Activated CD4-positive, alpha-beta T cell treated with anti-CD3 and anti-CD28 coated beads for 36 hours (primary cell): ENCODE measurements around the gene CCN5. TPM values are rescaled to one million over a fixed set of nuclear protein-coding genes. Genes with fewer than 3 reads are reported as not detected.
A peak's percentile ranks its signal among the peaks of the same experiment; 100 is the strongest.
"Not testable (repeated sequence)": the region's sequence is repeated elsewhere in the genome, so short reads cannot be mapped to it uniquely, and the experiment has no call there.

Source experiments
- ATAC-seq: fragments of 200-7000 bp; cut with Tn5 transposase; one replicate; pipeline ENCODE4 v1.10.0; 2021; ENCODE audit warnings: mild to moderate bottlenecking, moderate library complexity
- CTCF ChIA-PET: fragments of 350-600 bp; sonication (Branson Sonifier 250); formaldehyde crosslinking; loops from one replicate; lab custom pipeline; 2021; ENCODE audit warnings: antibody characterized with exemption; lab: Charles Lee
- POLR2A ChIA-PET: fragments of 350-600 bp; sonication (Branson Sonifier 250); formaldehyde crosslinking; loops from one replicate; lab custom pipeline; 2021; ENCODE audit warnings: antibody characterized with exemption, inconsistent platforms; lab: Charles Lee
- DNase-seq: peaks from one replicate; pipeline ENCODE4 v3.0.0-alpha.2; 2020
- H3K27ac Mint-ChIP-seq: one replicate; pipeline ENCODE4 v1.8.0; 2021; ENCODE audit warnings: mixed read lengths
- H3K27me3 Mint-ChIP-seq: one replicate; pipeline ENCODE4 v1.8.0; 2021; ENCODE audit warnings: mixed read lengths
- H3K36me3 Mint-ChIP-seq: one replicate; pipeline ENCODE4 v1.8.0; 2021; ENCODE audit warnings: low read depth, mixed read lengths
- H3K4me1 Mint-ChIP-seq: one replicate; pipeline ENCODE4 v1.8.0; 2021; ENCODE audit warnings: mixed read lengths
- H3K4me3 Mint-ChIP-seq: one replicate; pipeline ENCODE4 v1.8.0; 2021; ENCODE audit warnings: mild to moderate bottlenecking, moderate library complexity, mixed read lengths
- H3K9me3 Mint-ChIP-seq: one replicate; pipeline ENCODE4 v1.8.0; 2021; ENCODE audit warnings: low read depth, mixed read lengths
- intact Hi-C, 2 experiments: fragments of 100-400 bp; cut with DNase I in 1 of 2; cut with micrococcal nuclease in 1 of 2; formaldehyde crosslinking; loops; one replicate each; pipeline versions ENCODE4 v1.14.2 to v1.15.1; 2022 to 2024; cut with DNase I, micrococcal nuclease
- total RNA-seq, 2 experiments: library from RNA; stranded (reverse); gene quantifications; one replicate each; pipeline ENCODE4 v1.2.3, GENCODE V29; 2021

The CCN5 gene, protein sequence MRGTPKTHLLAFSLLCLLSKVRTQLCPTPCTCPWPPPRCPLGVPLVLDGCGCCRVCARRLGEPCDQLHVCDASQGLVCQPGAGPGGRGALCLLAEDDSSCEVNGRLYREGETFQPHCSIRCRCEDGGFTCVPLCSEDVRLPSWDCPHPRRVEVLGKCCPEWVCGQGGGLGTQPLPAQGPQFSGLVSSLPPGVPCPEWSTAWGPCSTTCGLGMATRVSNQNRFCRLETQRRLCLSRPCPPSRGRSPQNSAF
- total RNA-seq, result not detected

DNA sequence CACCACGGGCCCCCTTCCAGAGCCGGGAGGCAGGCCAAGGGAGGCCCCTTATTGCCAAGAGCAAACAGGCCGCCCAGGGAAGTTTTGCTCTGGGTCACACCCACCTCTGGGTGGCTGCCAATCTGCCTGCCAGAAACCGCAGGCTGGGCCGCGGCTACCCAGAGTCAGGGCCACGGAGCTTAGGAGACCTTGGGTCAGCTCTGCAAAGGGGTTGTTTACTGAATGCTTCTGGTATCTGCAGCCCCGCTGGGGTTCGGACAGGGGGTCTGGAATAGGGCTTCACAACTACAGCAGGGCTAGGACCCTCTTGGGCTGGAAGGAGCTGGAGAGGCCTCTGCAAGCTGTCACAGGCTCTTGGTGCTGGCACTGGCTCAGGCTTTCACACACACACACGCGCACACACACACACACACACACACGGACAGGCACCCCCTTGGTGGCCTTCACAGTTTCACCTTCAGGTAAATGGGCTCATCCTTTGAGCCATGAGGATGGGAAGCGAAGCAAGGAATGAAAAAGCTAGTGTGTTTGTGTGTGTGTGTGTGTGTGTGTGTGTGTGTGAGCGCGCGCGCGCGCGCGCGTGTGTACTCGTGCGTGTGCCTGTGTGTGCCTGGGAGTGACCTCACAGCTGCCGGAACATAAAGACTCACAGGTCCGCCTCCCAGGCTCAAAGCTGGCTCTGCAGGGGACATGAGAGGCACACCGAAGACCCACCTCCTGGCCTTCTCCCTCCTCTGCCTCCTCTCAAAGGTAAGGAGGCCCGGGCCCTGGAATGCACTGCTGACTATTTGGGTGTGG is at the start of gene CCN5:
Gene CCN5 (plus strand): TSS at position 669 of the 798 bp plus-strand sequence. CDS start 22 bp downstream, at position 691.
- H3K36me3 Mint-ChIP-seq, result no peaks in the 10 kb centered on the region
- CTCF ChIA-PET, result no interaction called here
- no peak within 1 kb of the TSS for H3K4me3 Mint-ChIP-seq
- no peaks in the 10 kb centered on the region for H3K9me3 Mint-ChIP-seq
- ATAC-seq, result no peak
- no peak within 1 kb of the TSS for H3K27ac Mint-ChIP-seq
- POLR2A ChIA-PET, result interaction anchor here (0.7 kb wide), 1 partner anchor 1236 kb away, joined by 5 read pairs; no protein-coding TSS in a partner anchor
- intact Hi-C loops, result no loop called here
- no peak for DNase-seq
- no peaks in the 10 kb centered on the region for H3K27me3 Mint-ChIP-seq
- no peaks in the 10 kb centered on the region for H3K4me1 Mint-ChIP-seq

DNA sequence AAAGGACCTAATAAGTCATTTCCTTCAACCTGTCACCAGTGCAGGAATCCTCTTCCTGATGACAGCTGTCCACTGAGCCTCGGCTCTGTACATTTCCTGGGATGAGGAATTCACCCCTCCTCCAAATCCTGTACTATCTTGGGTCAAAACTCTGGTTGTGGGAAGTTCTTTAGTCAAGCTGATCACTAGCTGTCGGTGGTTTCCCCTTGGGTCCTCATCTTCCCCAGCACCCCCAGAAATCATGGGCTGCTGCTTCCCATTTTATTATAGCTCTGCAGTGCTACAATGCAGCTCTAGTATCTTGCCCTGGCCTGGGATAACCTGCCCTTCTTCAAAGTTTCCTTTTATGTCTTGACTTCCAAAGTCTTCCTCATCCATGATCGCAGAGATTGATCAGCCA is 49.1 kb upstream of the CCN5 start:
- no peaks in the 10 kb centered on the region for H3K9me3 Mint-ChIP-seq
- H3K27me3 Mint-ChIP-seq, result no peaks in the 10 kb centered on the region
- H3K27ac Mint-ChIP-seq, result no peak overlapping the region
- CTCF ChIA-PET, result interaction anchor here (1.0 to 4.7 kb wide), 3 partner anchors 17 to 81 kb away, joined by 3 to 21 read pairs (median 6); no protein-coding TSS in a partner anchor
- intact Hi-C loops, result no loop called here
- H3K4me3 Mint-ChIP-seq, result no peak overlapping the region
- DNase-seq, result no peak
- peaks cover 17% of the 10 kb centered on the region for H3K4me1 Mint-ChIP-seq
- no peak for ATAC-seq
- POLR2A ChIA-PET, result no interaction called here
- H3K36me3 Mint-ChIP-seq, result no peaks in the 10 kb centered on the region

DNA sequence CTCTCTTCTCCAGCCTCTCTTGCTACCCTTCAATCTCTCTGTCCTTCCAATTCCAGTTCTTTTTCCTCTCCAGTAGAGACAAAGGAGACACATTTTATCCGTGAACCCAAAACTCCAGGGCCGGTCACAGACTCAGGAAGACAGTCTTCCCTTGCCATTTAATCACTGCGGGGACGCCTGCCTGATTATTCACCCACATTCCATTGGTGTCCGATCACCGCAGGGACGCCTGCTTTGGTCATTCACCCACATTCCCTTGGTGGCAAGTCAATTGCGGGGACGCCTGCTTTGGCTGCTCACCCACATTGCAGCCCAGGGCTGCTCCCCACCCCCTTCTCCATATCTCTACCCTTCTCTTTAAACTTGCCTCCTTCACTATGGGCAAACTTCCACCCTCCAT is 44.3 kb upstream of the CCN5 start:
- Mint-ChIP-seq H3K4me3 (peak overlapping the region; percentile 66), H3K4me1 (peaks cover 30% of the 10 kb centered on the region), H3K27ac (peak overlapping the region; percentile 86)
- intact Hi-C loops, result loop anchor here in 1 of 2 experiments (1.0 kb wide), 1 partner anchor 14 kb away; no protein-coding TSS in a partner anchor
- ATAC-seq, H3K36me3 Mint-ChIP-seq, DNase-seq, POLR2A ChIA-PET, H3K9me3 Mint-ChIP-seq, H3K27me3 Mint-ChIP-seq, CTCF ChIA-PET: not testable (repeated sequence)

DNA sequence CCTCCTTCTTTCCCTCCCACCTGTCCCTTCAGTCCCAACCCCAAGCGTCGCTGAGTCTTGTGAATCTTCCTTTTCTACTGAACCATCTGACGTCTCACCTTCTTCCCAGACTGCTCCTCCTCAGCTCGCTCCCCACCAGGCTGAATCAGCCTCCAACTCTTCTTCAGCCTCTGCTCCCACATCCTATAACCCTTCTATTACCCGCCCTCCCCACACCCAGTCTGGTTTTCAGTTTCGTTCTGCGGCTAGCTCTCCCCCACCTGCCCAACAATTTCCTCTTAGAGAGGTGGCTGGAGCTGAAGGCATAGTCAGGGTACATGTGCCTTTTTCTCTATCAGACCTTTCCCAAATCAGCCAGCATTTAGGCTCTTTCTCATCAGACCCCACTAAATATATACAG is 43.6 kb upstream of the CCN5 start:
- CTCF ChIA-PET, result interaction anchor here (0.8 to 2.4 kb wide), 3 partner anchors 8 to 26 kb away, joined by 3 to 23 read pairs (median 3); no protein-coding TSS in a partner anchor
- ATAC-seq (peak; percentile 88), DNase-seq (peak; percentile 83)
- H3K36me3 Mint-ChIP-seq, H3K9me3 Mint-ChIP-seq, intact Hi-C loops, H3K27me3 Mint-ChIP-seq: not testable (repeated sequence)
- POLR2A ChIA-PET, result interaction anchor here (0.6 to 0.8 kb wide), 3 partner anchors 25 to 73 kb away, joined by 3 to 4 read pairs (median 3); no protein-coding TSS in a partner anchor
- Mint-ChIP-seq H3K4me1 (peaks cover 30% of the 10 kb centered on the region), H3K4me3 (peak overlapping the region; percentile 66), H3K27ac (peak overlapping the region; percentile 86)

DNA sequence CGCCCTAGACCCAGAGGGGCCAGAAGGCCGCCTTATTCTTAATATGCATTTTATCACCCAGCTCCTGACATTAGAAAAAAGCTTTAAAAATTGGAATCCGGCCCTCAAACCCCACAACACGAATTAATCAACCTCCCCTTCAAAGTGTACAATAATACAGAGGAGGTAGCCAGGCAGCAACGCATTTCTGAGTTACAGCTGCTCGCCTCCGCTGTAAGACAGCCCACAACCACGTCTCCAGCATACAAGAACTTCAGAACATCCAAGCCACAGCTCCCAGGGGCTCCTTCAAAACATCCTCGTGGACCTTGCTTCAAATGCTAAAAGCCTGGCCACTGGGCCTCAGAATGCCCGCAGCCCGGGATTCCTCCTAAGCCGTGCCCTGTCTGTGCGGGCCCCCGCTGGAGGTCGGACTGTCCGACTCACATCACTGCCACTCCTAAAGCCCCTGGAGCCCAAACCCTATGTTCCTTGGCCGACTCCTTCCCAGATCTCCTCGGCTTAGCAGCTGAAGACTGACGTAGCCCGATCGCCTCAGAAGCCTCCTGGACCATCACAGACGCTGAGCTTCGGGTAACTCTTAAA is 42.8 kb upstream of the CCN5 start:
- ATAC-seq, H3K4me3 Mint-ChIP-seq, H3K27me3 Mint-ChIP-seq, intact Hi-C loops, DNase-seq, H3K36me3 Mint-ChIP-seq, H3K9me3 Mint-ChIP-seq: not testable (repeated sequence)
- H3K27ac Mint-ChIP-seq, result peak overlapping the region; percentile 86
- peaks cover 30% of the 10 kb centered on the region for H3K4me1 Mint-ChIP-seq
- ChIA-PET POLR2A (interaction anchor here (0.6 to 0.8 kb wide), 4 partner anchors 13 to 74 kb away, joined by 3 to 4 read pairs (median 3); no protein-coding TSS in a partner anchor), CTCF (interaction anchor here (0.8 to 2.4 kb wide), 2 partner anchors 9 to 11 kb away, joined by 3 to 23 read pairs; no protein-coding TSS in a partner anchor)

DNA sequence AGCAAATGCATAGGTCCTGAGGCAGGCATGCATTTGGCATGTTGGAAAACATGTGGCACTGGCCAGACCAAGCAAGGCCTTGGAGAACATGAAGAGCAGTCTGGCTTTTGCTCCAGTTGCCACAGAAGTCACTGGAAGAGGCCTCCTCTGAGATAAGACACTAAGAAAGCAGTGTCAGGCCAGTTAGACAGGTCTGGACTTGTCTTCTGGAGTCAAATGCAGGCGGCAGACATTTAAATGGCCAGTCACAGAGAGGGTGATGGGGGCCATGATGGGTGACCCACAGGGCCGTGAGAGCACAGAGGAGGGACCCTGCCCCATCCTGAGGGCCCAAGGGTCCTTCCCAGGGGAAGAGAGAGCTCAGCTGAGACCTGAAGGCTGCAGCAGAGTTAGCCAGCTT is 36.9 kb upstream of the CCN5 start:
- no peaks in the 10 kb centered on the region for H3K4me1 Mint-ChIP-seq
- no peak overlapping the region for H3K4me3 Mint-ChIP-seq
- no peaks in the 10 kb centered on the region for H3K9me3 Mint-ChIP-seq
- no peak overlapping the region for H3K27ac Mint-ChIP-seq
- POLR2A ChIA-PET, result no interaction called here
- intact Hi-C loops, result no loop called here
- H3K36me3 Mint-ChIP-seq, result no peaks in the 10 kb centered on the region
- CTCF ChIA-PET, result interaction anchor here (0.6 kb wide), 1 partner anchor 438 kb away, joined by 3 read pairs; no protein-coding TSS in a partner anchor
- H3K27me3 Mint-ChIP-seq, result no peaks in the 10 kb centered on the region
- ATAC-seq (no peak), DNase-seq (no peak)

DNA sequence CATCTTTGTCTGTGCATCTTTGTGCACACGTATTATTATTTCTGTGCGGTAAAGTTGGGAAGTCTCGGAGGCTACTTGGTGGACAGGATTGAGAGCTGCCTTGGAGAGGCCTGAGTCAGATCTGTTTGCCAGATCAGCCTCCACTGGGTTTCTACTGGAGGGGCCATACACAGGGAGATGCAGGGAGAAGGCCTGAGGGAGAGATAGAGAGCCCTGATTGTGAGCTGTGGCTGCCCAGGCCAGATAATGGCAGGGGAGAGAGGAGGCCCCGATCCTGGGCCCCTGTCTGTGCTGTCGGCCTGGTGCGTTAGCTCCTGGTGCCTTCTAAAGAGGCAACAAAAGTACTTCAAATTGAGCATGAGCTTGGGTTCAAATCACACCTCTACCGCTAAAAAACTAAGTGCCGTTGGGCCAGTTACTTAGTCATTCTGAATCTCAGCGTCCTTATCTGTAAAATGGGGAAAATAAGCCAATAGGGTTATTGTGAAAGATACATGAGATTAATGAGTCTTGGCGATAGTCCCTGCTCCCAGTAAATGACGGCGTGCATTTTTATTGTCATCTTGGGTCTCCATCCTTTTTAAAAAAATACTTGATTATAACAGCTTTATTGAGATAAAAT is 36.1 kb upstream of the CCN5 start:
- Mint-ChIP-seq H3K36me3 (no peaks in the 10 kb centered on the region), H3K27me3 (no peaks in the 10 kb centered on the region), H3K4me3 (no peak overlapping the region), H3K27ac (no peak overlapping the region), H3K4me1 (no peaks in the 10 kb centered on the region), H3K9me3 (no peaks in the 10 kb centered on the region)
- ChIA-PET CTCF (interaction anchor here (0.6 kb wide), 1 partner anchor 47 kb away, joined by 3 read pairs; no protein-coding TSS in a partner anchor), POLR2A (no interaction called here)
- intact Hi-C loops, result no loop called here
- ATAC-seq, result no peak
- no peak for DNase-seq

DNA sequence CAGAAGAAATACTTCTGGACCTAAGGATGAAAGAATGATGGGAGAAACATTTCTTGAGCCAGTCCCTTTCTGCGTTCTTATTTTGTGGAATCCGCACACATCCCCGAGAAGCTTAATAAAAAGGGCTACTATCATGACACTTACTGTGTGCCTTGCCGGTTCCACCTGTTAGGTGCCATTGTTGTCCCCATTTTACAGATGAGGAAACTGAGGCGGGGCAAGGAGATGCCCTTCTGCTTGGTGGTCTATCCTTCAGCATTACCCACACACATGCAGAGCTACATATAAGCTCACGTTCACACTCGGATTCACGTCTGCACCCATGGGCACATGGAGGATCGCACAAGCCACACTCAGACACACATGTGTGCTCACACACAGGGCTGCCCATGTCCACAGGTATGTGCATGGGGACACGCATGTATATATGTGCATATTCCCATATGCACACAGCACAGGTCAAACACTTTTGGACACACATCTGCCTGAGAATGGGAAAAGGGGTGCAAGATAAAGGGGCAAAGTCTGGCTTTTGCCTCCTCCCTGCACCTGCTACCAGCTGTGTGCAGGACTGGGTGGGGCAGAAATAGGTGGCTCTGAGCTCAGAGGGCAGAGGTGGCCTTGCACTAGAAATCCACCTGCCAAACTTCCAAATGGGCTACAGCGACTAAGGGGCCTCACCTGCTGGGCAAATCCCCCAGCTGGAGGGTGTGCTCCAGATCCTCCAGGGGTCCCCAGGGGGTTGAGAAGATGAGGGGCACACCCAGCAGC is 33.2 kb upstream of the CCN5 start:
- Mint-ChIP-seq H3K36me3 (no peaks in the 10 kb centered on the region), H3K4me1 (no peaks in the 10 kb centered on the region), H3K27me3 (no peaks in the 10 kb centered on the region), H3K27ac (no peak overlapping the region), H3K9me3 (no peaks in the 10 kb centered on the region), H3K4me3 (no peak overlapping the region)
- intact Hi-C loops, result loop anchor here in 1 of 2 experiments (10.0 kb wide), 1 partner anchor 413 kb away; no protein-coding TSS in a partner anchor
- POLR2A ChIA-PET, result no interaction called here
- DNase-seq (no peak), ATAC-seq (no peak)
- CTCF ChIA-PET, result interaction anchor here (0.6 to 3.6 kb wide), 9 partner anchors 8 to 398 kb away, joined by 3 to 21 read pairs (median 4); partner anchors contain the start of gene ADA

DNA sequence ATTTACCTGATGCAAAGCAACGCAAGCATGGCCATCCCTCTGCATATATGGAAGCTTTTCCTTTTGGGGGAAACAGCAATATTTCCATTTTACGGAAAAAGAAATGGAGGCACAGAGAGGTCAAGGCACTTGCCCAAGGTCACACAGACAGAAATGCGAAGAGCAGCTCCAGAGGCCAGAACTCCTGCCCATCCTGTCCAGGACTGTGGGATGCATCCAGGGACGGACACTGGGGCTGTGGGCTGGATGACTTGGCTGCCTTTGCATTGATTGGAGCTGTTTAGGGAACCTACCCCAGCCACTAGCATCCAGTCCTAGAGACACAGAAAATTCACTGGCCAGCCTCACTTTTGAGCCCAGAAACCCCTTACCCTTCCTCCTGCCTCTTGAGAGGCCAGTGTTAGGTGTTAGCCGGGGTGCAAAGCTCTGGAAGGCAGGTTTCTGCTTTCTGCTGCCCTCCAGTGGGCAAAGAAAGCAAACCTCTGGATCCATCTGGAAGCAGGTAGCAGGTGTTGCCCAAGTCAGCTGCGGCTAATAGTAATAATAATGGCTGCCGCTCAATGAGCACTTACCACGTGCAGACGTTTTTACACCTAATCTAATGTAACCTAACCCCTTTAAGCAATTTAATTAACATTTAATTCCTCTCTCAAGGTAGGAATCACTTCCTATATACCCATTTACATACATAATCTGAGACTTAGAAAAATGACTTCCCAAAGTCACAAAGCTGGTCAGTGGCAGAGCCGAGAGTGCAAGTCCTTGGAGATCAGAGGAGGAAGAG is 31.7 kb upstream of the CCN5 start:
- ATAC-seq (peak; percentile 79), DNase-seq (peak; percentile 69)
- Mint-ChIP-seq H3K4me3 (no peak overlapping the region), H3K27ac (no peak overlapping the region), H3K27me3 (no peaks in the 10 kb centered on the region), H3K4me1 (no peaks in the 10 kb centered on the region), H3K36me3 (no peaks in the 10 kb centered on the region), H3K9me3 (no peaks in the 10 kb centered on the region)
- intact Hi-C loops, result loop anchor here in 1 of 2 experiments (2.0 to 10.0 kb wide), 2 partner anchors 295 to 411 kb away; no protein-coding TSS in a partner anchor
- ChIA-PET CTCF (interaction anchor here (0.6 to 3.6 kb wide), 29 partner anchors 9 to 498 kb away, joined by 3 to 61 read pairs (median 4); partner anchors contain the start of gene ADA), POLR2A (no interaction called here)
